Activated CD8-positive, alpha-beta T cell treated with anti-CD3 and anti-CD28 coated beads for 36 hours (primary cell): ENCODE results near the gene NDRG2. TPM values are rescaled to one million over a fixed set of nuclear protein-coding genes. Genes with fewer than 3 reads are reported as not detected.
A peak's percentile ranks its signal among the peaks of the same experiment; 100 is the strongest.

Experiments used
- ATAC-seq: fragments of 200-7000 bp; cut with Tn5 transposase; one replicate; pipeline ENCODE4 v1.10.0; 2021; ENCODE audit warnings: mild to moderate bottlenecking, moderate library complexity
- CTCF ChIA-PET: fragments of 350-600 bp; sonication (Branson Sonifier 250); formaldehyde crosslinking; loops from one replicate; lab custom pipeline; 2021; ENCODE audit warnings: antibody characterized with exemption; lab: Charles Lee
- POLR2A ChIA-PET: fragments of 350-600 bp; sonication (Branson Sonifier 250); formaldehyde crosslinking; loops from one replicate; lab custom pipeline; 2021; ENCODE audit warnings: antibody characterized with exemption; lab: Charles Lee
- DNase-seq: peaks from one replicate; pipeline ENCODE4 v3.0.0-alpha.2; 2020
- H3K27ac Mint-ChIP-seq: one replicate; pipeline ENCODE4 v1.8.0; 2021; ENCODE audit warnings: mild to moderate bottlenecking, mixed read lengths
- H3K27me3 Mint-ChIP-seq: one replicate; pipeline ENCODE4 v1.8.0; 2021; ENCODE audit warnings: mixed read lengths
- H3K36me3 Mint-ChIP-seq: one replicate; pipeline ENCODE4 v1.8.0; 2021; ENCODE audit warnings: low read depth, mixed read lengths
- H3K4me1 Mint-ChIP-seq: one replicate; pipeline ENCODE4 v1.8.0; 2021; ENCODE audit warnings: low read depth, mixed read lengths
- H3K4me3 Mint-ChIP-seq: one replicate; pipeline ENCODE4 v1.8.0; 2021; ENCODE audit warnings: mild to moderate bottlenecking, moderate library complexity, mixed read lengths
- H3K9me3 Mint-ChIP-seq: one replicate; pipeline ENCODE4 v1.8.0; 2021; ENCODE audit warnings: mixed read lengths
- CTCF ChIP-seq: fragments of 200-600 bp; IDR thresholded peaks from one replicate; pipeline ENCODE4 v1.8.0; 2022; ENCODE audit warnings: antibody characterized with exemption, mild to moderate bottlenecking
- intact Hi-C: fragments of 100-400 bp; cut with micrococcal nuclease; formaldehyde crosslinking; loops from one replicate; pipeline ENCODE4 v1.10.0; 2022
- total RNA-seq, 2 experiments: library from RNA; stranded (reverse); gene quantifications; one replicate each; pipeline ENCODE4 v1.2.3, GENCODE V29; 2021

NDRG2 gene
- total RNA-seq, 2 experiments from 2014 or later: 4.3 to 5.3 TPM

- CTCF ChIA-PET: interaction anchor here (0.7 to 6.4 kb wide), 13 partner anchors 9 to 100 kb away, joined by 3 to 70 read pairs (median 6); no protein-coding TSS in a partner anchor
Measured at GRCh38 chr14:21071225-21072030, 46.6 kb upstream of the NDRG2 start.

GRCh38 chr14:21070610-21071224 is 45.9 kb upstream of the NDRG2 start:
- TF ChIP-seq CTCF: no peak
- H3K36me3 Mint-ChIP-seq: no peaks in the 10 kb centered on the region
- peaks cover 31% of the 10 kb centered on the region for H3K4me1 Mint-ChIP-seq
- CTCF ChIA-PET: interaction anchor here (0.7 to 6.4 kb wide), 15 partner anchors 8 to 100 kb away, joined by 3 to 70 read pairs (median 4); partner anchors contain the start of gene ZNF219
- no peak overlapping the region for H3K27ac Mint-ChIP-seq
- POLR2A ChIA-PET: interaction anchor here (1.0 to 2.5 kb wide), 6 partner anchors 11 to 136 kb away, joined by 3 to 16 read pairs (median 4); no protein-coding TSS in a partner anchor
- H3K9me3 Mint-ChIP-seq: no peaks in the 10 kb centered on the region
- intact Hi-C loops: no loop called here
- H3K4me3 Mint-ChIP-seq: peak overlapping the region; percentile 69
- ATAC-seq (peak; percentile 17), DNase-seq (peak; percentile 41)
- H3K27me3 Mint-ChIP-seq: peaks cover 59% of the 10 kb centered on the region

More at GRCh38 chr14:21071225-21072030, 46.6 kb upstream of the NDRG2 start:
- POLR2A ChIA-PET: interaction anchor here (1.2 to 2.5 kb wide), 4 partner anchors 10 to 33 kb away, joined by 3 to 16 read pairs (median 7); no protein-coding TSS in a partner anchor
- DNase-seq (peak; percentile 76), ATAC-seq (peak; percentile 76)
- intact Hi-C loops: no loop called here
- Mint-ChIP-seq H3K27me3 (peaks cover 56% of the 10 kb centered on the region), H3K9me3 (no peaks in the 10 kb centered on the region), H3K4me3 (peak overlapping the region; percentile 69), H3K36me3 (no peaks in the 10 kb centered on the region), H3K4me1 (peaks cover 31% of the 10 kb centered on the region), H3K27ac (no peak overlapping the region)
- no peak for TF ChIP-seq CTCF

- Mint-ChIP-seq H3K9me3 (no peaks in the 10 kb centered on the region), H3K36me3 (no peaks in the 10 kb centered on the region), H3K27me3 (peaks cover 62% of the 10 kb centered on the region), H3K4me1 (peaks cover 31% of the 10 kb centered on the region), H3K27ac (no peak within 1 kb of the TSS), H3K4me3 (peak within 1 kb of the TSS; percentile 69)
- CTCF ChIA-PET: interaction anchor here (0.7 to 6.4 kb wide), 12 partner anchors 8 to 99 kb away, joined by 3 to 70 read pairs (median 5); partner anchors contain the start of gene ZNF219
- intact Hi-C loops: no loop called here
- ATAC-seq (peak; percentile 5), DNase-seq (peak; percentile 35)
- POLR2A ChIA-PET: interaction anchor here (1.0 to 2.5 kb wide), 5 partner anchors 17 to 137 kb away, joined by 3 to 16 read pairs (median 6); no protein-coding TSS in a partner anchor
- no peak for TF ChIP-seq CTCF
Measured at GRCh38 chr14:21070083-21070609, 45.3 kb upstream of the NDRG2 start, which contains the start of gene ARHGEF40. TSS of gene ARHGEF40 (plus strand) at chr14:21070304. CDS start at chr14:21070397, 93 bp downstream.

GRCh38 chr14:21069388-21070082 is 44.7 kb upstream of the NDRG2 start:
- Mint-ChIP-seq H3K27me3 (peaks cover 64% of the 10 kb centered on the region), H3K36me3 (no peaks in the 10 kb centered on the region), H3K4me1 (peaks cover 31% of the 10 kb centered on the region), H3K27ac (no peak overlapping the region), H3K4me3 (peak overlapping the region; percentile 62), H3K9me3 (no peaks in the 10 kb centered on the region)
- intact Hi-C loops: loop anchor here (2.0 kb wide), 1 partner anchor 37 kb away; no protein-coding TSS in a partner anchor
- DNase-seq: no peak
- ATAC-seq: no peak
- no peak for TF ChIP-seq CTCF
- CTCF ChIA-PET: interaction anchor here (0.7 to 6.4 kb wide), 17 partner anchors 7 to 55 kb away, joined by 3 to 121 read pairs (median 6); partner anchors contain the start of genes TMEM253 and ZNF219
- POLR2A ChIA-PET: interaction anchor here (1.3 to 1.6 kb wide), 2 partner anchors 26 to 137 kb away, joined by 3 to 6 read pairs; no protein-coding TSS in a partner anchor
